Forelimb muscle (tissue), 1 donor: Measurements from ENCODE around the gene BIRC6. TPM values are rescaled to one million over a fixed set of nuclear protein-coding genes. Genes with fewer than 3 reads are reported as not detected.
"Not testable (repeated sequence)": the region's sequence is repeated elsewhere in the genome, so short reads cannot be mapped to it uniquely, and the experiment has no call there.

ENCODE experiments used
- DNase-seq: peaks from one replicate; pipeline ENCODE4 v3.0.0-alpha.2; 2013; ENCODE audit warnings: low read depth
- polyA plus RNA-seq: library from polyadenylated mRNA; unstranded; fragments of 120-200 nt; gene quantifications from one replicate; pipeline ENCODE4 v1.2.1, GENCODE V29; 2013; ENCODE audit not compliant: insufficient read length

BIRC6 gene
- polyA plus RNA-seq, 1 donor, result 46.6 TPM

- DNase-seq, result no peak
Measured at GRCh38 chr2:32617599-32618189, 260.9 kb downstream of the BIRC6 start.

- DNase-seq, result no peak
Measured at GRCh38 chr2:32622570-32623310, 265.9 kb downstream of the BIRC6 start.

DNA sequence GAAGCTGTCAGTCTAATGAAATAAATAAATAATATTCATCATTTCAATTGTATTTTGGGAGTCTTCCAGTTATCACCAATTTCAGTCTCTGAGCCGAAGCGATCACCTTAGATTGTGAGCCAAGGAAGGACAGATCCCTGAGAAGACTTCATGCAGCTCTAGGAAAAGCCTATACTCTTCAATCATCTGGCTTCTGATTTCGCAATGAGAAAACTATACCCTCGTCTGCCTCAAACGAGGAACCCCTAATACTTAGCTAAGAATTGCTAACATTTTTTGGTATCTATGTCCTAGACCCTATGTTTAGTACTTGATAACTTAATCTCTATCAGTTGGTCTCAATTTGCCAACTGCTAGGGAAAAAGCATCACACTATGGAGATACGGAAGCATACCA is 266.5 kb downstream of the BIRC6 start:
- DNase-seq, result no peak

- no peak for DNase-seq
Measured at GRCh38 chr2:32624812-32625211, 268.0 kb downstream of the BIRC6 start.

GRCh38 chr2:32626639-32627221 is 269.9 kb downstream of the BIRC6 start:
- no peak for DNase-seq

GRCh38 chr2:32627441-32627813 is 270.6 kb downstream of the BIRC6 start:
- DNase-seq, result no peak

GRCh38 chr2:32627814-32628579 is 271.2 kb downstream of the BIRC6 start, which contains the start of gene TTC27:
Gene TTC27, plus strand, starts transcription at chr2:32628050. Its CDS starts 243 bp downstream, at chr2:32628293.
- peak; percentile 89 for DNase-seq

DNA sequence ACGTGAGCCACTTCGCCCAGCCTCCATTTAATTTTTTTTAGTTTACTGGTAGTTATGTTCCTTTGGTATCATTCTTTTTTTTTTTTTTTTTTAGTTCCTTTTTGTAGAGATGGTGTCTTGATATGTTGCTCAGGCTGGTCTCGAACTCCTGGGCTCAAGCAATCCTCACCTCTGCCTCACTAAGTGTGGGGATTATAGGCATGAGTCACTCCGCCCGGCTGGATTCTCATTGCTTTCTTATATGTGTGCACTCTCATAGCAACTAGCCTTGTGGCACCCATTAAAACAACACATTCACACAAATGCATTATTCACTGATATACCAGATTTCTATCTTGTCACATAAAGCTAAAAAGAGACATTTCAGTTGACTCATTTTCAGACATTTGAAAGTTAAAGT is 275.3 kb downstream of the BIRC6 start:
- DNase-seq, result no peak

DNA sequence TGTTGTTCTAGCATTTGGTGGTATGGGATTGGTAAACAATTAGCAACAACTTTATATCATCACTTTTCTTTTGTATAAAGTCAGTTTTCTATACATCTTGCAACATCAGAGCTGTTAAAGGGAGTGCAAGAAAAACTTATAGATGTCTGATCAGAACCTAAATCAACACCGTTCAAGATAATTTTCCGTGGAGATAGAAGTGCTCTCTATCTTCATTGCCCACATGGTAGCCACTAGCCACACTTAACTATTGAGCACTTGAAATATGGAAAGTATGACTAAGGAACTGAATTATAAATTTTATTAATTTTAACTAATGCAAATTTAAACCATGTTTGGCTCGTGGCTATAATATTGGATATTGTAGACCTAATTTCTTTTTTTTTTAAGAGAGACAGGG is 276.2 kb downstream of the BIRC6 start:
- DNase-seq, result no peak

DNA sequence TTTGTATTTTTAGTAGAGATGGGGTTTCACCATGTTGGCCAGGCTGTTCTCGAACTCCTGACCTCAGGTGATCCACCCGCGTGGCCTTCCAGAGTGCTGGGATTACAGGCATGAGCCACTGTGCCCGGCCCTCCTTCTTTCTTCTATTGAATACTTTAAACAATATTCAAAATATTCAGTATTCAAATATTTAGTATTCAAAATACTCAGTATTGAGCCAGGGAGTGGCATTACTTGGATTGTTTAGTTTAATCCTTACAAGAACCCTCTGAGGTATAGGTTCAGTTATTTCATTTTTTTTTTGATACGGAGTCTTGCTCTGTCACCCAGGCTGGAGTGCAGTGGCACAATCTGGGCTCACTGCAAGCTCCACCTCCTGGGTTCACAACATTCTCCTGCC is 281.7 kb downstream of the BIRC6 start:
- DNase-seq, result not testable (repeated sequence)

GRCh38 chr2:32641180-32641579 is 284.4 kb downstream of the BIRC6 start:
- no peak for DNase-seq

GRCh38 chr2:32647180-32647651 is 290.4 kb downstream of the BIRC6 start:
- DNase-seq, result no peak

GRCh38 chr2:32652555-32653209 is 295.9 kb downstream of the BIRC6 start:
- no peak for DNase-seq

DNA sequence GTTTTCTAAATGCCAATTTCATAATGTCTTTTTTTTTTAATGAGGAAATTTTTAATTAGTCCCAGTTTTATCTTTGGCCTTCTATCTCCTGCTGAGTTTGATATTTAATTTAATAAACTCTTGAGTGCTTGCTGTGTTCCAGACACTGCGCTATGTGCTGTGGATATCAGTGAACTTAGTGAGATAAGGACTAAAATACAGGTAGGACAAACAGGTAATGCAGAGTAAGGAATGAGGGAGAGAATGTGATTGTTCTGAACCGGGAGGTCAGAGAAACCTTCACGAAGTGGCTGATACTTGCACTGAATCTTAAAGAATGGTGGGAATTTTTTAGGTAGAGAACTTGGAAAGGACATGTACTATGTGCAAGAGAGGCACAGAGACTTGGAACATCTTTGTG is 299.2 kb downstream of the BIRC6 start:
- DNase-seq, result no peak

- DNase-seq, result no peak
Measured at GRCh38 chr2:32663864-32664263, 307.0 kb downstream of the BIRC6 start.

DNA sequence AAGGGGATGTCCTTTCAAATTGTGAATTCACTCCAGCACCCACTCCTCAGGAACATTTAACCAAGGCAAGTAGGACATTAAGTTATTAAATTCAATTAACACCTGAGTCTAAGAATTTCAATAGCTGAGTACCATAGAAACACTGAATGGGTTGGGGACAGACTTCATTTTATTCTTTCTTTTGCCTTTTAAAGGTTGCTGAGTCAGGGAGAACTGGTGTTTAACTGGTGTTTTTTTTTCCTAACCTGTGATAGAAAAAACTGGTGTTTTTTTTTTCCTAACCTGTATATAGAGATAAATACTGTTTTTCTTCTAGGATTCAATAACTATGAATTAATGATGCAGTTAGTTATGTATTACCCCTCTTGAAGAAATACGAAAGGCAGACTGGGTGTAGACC is 309.9 kb downstream of the BIRC6 start:
- no peak for DNase-seq

DNA sequence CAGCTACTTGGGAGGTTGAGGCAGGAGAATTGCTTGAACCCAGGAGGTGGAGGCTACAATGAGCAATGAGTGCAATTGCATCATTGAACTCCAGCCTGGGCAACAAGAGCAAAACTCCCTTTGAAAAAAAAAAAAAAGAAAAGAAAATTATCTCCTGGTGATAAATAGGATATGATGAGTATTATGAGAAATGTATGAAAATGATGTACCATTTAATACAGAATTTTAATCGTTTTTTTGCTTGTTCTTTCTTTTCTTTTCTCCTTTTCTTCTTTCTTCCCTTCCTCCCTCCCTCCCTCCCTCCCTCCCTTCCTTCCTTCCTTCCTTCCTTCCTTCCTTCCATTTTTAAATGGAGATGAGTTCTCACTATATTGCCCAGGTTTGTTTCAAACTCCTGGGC is 311.4 kb downstream of the BIRC6 start:
- no peak for DNase-seq
